H1 (cell line): Measurements from ENCODE around the gene PRR12. TPM values are rescaled to one million over a fixed set of nuclear protein-coding genes. Genes with fewer than 3 reads are reported as not detected.

Experiments used
- MAFK ChIP-seq: IDR thresholded peaks from 2 replicates; pipeline ENCODE4 v1.6.1; 2012; ENCODE audit warnings: low read depth, mild to moderate bottlenecking, improper control_type of control experiment, low read length
- SIN3A ChIP-seq, 2 experiments: IDR thresholded peaks in 1 of 2; conservative IDR thresholded peaks in 1 of 2; 2 replicates each; pipeline ENCODE4 v1.6.1; 2011 to 2012; ENCODE audit warnings: low read length in 2 of 2, improper control_type of control experiment in 1 of 2, low read depth in 1 of 2, mild to moderate bottlenecking in 1 of 2
- TAF1 ChIP-seq: IDR thresholded peaks from 2 replicates; pipeline ENCODE4 v1.6.1; 2011; ENCODE audit warnings: mild to moderate bottlenecking, low read depth, low read length
- polyA plus RNA-seq, 7 experiments: library from polyadenylated mRNA; depleted of rRNA in 3 of 7; stranded (reverse) in 5 of 7; unstranded in 2 of 7; fragments of >200 nt in 5 of 7; fragments of 200-250 nt in 2 of 7; gene quantifications; 1 replicate in 5 of 7; 2 replicates in 1 of 7; 4 replicates in 1 of 7; pipeline versions ENCODE4 v1.2.1 to v1.2.3, GENCODE V29; 2011 to 2013; ENCODE audit warnings: missing spikeins in 2 of 7, mixed read lengths in 2 of 7
- total RNA-seq: library from RNA; stranded (reverse); fragmentation: NEBNext Ultra II Directional; extraction: Animal tissue kit (Norgen Biotek cat#: 25700); gene quantifications from 2 replicates; pipeline ENCODE4 v1.2.1, GENCODE V29; 2021
- TF ChIP-seq, protein P1 (sequence below): fragments of 300-600 bp; sonication (generic); IDR thresholded peaks from 2 replicates; pipeline ENCODE4 v1.7.1; 2012; ENCODE audit warnings: low read length, moderate library complexity, mild to moderate bottlenecking, inconsistent platforms; ENCODE audit not compliant: insufficient replicate concordance

The PRR12 gene
- total and polyA plus RNA-seq, 2 of the 8 experiments (the other 6 are each of a cell fraction or from before 2014, with no cell fraction given): 2.5 to 59.4 TPM

DNA sequence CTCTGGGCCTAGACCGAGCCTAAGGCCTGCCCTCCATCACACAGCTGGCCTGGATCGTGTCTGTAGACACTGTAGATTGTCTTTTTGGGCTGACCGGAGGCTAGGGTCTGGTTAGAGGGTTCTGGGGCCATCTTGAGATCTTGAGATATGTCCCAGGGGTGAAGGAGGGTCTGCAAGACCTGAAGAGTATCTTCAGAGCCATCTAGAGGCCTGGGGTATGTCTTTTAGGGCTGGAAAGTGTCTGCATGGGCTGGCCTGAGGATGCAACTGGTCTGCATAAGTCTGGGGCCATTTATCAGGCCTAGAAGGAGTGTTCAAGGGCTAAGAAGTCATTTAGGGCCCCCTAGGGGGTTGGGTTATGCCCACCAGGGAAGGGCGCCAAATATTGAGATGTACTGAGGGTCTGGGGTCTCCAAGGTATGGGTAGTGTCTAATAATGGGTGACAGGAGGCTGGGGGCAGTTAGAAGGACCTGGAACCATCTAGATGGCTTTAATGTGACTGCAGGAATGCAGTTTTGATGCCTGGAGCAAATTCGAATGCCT is 51.6 kb downstream of the PRR12 start (continued):
- TF ChIP-seq, protein P1, sequence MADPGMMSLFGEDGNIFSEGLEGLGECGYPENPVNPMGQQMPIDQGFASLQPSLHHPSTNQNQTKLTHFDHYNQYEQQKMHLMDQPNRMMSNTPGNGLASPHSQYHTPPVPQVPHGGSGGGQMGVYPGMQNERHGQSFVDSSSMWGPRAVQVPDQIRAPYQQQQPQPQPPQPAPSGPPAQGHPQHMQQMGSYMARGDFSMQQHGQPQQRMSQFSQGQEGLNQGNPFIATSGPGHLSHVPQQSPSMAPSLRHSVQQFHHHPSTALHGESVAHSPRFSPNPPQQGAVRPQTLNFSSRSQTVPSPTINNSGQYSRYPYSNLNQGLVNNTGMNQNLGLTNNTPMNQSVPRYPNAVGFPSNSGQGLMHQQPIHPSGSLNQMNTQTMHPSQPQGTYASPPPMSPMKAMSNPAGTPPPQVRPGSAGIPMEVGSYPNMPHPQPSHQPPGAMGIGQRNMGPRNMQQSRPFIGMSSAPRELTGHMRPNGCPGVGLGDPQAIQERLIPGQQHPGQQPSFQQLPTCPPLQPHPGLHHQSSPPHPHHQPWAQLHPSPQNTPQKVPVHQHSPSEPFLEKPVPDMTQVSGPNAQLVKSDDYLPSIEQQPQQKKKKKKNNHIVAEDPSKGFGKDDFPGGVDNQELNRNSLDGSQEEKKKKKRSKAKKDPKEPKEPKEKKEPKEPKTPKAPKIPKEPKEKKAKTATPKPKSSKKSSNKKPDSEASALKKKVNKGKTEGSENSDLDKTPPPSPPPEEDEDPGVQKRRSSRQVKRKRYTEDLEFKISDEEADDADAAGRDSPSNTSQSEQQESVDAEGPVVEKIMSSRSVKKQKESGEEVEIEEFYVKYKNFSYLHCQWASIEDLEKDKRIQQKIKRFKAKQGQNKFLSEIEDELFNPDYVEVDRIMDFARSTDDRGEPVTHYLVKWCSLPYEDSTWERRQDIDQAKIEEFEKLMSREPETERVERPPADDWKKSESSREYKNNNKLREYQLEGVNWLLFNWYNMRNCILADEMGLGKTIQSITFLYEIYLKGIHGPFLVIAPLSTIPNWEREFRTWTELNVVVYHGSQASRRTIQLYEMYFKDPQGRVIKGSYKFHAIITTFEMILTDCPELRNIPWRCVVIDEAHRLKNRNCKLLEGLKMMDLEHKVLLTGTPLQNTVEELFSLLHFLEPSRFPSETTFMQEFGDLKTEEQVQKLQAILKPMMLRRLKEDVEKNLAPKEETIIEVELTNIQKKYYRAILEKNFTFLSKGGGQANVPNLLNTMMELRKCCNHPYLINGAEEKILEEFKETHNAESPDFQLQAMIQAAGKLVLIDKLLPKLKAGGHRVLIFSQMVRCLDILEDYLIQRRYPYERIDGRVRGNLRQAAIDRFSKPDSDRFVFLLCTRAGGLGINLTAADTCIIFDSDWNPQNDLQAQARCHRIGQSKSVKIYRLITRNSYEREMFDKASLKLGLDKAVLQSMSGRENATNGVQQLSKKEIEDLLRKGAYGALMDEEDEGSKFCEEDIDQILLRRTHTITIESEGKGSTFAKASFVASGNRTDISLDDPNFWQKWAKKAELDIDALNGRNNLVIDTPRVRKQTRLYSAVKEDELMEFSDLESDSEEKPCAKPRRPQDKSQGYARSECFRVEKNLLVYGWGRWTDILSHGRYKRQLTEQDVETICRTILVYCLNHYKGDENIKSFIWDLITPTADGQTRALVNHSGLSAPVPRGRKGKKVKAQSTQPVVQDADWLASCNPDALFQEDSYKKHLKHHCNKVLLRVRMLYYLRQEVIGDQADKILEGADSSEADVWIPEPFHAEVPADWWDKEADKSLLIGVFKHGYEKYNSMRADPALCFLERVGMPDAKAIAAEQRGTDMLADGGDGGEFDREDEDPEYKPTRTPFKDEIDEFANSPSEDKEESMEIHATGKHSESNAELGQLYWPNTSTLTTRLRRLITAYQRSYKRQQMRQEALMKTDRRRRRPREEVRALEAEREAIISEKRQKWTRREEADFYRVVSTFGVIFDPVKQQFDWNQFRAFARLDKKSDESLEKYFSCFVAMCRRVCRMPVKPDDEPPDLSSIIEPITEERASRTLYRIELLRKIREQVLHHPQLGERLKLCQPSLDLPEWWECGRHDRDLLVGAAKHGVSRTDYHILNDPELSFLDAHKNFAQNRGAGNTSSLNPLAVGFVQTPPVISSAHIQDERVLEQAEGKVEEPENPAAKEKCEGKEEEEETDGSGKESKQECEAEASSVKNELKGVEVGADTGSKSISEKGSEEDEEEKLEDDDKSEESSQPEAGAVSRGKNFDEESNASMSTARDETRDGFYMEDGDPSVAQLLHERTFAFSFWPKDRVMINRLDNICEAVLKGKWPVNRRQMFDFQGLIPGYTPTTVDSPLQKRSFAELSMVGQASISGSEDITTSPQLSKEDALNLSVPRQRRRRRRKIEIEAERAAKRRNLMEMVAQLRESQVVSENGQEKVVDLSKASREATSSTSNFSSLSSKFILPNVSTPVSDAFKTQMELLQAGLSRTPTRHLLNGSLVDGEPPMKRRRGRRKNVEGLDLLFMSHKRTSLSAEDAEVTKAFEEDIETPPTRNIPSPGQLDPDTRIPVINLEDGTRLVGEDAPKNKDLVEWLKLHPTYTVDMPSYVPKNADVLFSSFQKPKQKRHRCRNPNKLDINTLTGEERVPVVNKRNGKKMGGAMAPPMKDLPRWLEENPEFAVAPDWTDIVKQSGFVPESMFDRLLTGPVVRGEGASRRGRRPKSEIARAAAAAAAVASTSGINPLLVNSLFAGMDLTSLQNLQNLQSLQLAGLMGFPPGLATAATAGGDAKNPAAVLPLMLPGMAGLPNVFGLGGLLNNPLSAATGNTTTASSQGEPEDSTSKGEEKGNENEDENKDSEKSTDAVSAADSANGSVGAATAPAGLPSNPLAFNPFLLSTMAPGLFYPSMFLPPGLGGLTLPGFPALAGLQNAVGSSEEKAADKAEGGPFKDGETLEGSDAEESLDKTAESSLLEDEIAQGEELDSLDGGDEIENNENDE: no peak
- TF ChIP-seq TAF1 (0 out of 2 replicates have a peak, but pooled peaks have one; percentile 1), SIN3A (conservative IDR thresholded peaks at IDR 0.05 in 1 of 2, IDR thresholded peaks at IDR 0.05 in 1 of 2; ENCODE audit: low read depth in 1 of 2, low read length in 2 of 2) (0 out of 4 replicates have a peak, but pooled peaks have one; percentile 17 to 23), MAFK (no peak)
